Measurements from ENCODE around the gene AGPAT2.

The AGPAT2 gene

DNA sequence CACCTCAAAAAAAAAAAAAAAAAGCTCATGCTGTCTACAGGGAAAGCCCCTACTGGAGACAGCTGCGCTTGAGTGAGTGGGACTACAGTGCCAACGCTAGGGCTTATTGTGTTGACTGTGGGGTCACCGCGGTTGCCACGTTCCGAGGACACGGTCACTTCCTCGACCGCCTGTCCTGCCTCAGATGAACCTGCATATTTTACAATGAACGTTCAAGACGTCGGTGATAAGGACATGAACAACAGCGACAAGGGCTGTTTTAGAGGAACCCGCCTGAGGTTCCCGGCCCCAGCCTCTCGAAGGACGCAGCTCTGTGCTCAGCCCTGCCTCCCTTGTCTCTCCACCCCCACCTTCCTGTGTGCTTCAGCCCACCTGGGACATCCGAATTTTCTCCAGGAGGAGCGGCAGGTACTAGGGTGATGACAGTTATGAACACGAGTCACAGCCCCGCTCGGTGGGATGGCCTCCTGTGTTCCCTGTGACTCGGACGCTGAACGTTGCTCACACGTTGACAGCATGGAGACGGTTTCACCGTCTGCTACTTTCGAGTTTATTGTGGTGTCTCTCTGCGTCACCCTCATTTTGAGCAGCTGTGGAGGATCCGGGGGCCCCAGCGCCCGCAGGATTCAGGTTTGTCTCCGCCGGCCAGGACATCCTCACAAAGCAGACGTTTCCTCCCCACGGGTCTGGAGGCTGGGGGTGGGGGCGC lies 13.9 kb upstream of the AGPAT2 start:
- no peak for DNase-seq

DNA sequence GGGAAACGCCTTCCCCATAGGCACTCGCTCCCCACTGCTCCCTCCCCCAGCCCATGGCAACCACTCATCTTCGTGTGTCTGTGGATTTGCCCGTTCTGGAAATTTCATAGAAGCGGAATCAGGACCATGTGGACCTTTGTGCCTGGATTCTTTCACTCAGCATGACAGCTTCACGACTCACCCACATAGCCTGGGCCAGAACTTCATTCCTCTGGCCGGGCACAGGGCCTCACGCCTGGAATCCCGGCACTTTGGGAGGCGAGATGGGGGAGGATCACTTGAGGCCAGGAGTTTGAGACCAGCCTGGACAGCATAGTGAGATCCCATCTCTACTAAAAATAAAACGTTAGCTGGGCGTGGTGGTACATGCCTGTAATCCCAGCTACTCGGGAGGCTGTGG lies 13.0 kb upstream of the AGPAT2 start:
- DNase-seq: no peak

DNA sequence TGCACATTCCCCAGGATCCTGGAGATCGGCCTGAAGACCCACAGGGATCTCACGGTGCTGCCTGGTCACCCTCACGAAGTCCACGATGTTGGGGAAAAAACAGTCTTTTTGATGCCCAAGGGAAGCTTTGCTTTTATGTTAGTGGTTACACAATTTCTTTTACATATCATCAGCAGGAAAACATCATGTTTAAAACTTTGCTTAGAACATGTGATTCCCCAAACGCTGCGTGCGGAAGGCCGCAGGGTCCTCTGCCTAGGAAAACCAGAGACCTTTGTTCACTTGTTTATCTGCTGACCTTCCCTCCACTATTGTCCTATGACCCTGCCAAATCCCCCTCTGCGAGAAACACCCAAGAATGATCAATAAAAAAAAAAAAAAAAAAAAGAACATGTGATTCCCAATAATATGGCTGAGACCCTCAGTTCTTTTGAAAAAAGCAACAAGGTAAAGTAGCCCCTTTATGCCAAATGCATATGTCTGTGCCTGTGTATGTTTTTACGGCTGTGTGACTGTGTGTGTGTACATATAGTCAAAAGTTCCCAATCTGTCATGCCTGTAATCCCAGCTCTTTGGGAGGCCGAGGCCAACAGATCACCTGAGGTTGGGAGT lies 11.5 kb upstream of the AGPAT2 start:
- no peak for DNase-seq

DNA sequence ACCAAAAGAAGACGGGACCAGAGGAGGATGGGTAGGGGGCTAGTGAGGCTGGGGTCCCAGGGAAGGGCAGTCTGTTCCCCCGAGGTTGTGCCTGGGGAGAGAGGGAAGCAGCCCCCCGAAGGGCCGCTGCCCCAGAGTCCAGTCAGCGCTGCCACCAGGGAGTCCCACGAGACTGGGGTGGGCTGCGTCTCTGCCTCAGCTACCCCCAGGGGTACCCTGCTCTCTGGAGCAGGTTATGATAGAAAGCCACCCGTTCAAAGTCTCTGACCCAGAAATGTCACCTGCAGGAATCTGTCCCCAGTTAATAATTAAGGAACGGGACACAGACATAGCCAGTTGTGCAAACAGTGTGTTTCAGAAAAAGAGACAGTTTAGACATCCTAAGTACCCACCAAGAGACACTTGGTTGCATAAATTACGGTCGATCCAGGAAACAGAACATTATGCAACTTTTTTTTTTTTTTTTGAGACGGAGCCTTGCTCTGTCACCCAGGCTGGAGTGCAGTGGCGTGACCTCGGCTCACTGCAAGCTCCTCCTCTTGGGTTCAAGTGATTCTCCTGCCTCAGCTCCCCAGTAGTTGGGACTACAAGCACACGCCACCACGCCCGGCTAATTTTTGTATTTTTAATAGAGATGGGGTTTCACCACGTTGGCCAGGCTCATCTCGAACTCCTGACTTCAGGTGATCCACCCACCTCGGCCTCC lies 10.7 kb upstream of the AGPAT2 start:
- DNase-seq: no peak

DNA sequence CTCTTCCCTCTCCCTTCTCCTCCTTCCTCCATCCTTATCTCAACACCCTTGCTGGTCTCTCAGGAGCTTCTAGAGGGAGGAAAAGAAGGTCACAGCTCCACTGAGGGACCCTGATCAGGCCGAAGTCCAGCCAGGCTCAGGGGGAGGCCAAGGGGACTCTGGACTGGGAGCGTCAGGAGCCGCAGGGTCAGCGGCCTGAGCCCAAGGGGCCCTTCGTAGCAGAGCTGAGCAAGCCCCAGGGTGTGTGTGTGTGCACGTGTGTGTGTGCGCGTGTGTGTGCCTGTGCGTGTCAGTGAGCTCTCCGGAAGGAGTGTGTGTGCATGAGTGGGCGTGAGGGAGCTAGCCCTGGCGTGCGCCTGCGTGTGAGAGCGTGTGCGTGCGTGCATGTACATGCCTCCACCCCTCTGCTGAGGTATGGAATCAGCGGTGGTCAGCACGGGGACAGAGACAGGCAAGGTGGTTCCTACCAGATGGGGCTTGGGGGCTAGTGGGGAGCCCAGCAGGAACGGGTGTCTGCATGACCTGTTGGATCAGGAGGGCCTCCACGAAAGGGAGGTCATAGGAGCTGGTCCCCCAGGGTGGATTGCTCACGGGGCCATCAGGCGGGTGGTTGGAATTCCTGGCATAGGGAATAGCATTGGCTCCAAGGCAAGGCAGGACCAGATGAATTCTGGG lies 10.0 kb upstream of the AGPAT2 start:
- no peak for DNase-seq

DNA sequence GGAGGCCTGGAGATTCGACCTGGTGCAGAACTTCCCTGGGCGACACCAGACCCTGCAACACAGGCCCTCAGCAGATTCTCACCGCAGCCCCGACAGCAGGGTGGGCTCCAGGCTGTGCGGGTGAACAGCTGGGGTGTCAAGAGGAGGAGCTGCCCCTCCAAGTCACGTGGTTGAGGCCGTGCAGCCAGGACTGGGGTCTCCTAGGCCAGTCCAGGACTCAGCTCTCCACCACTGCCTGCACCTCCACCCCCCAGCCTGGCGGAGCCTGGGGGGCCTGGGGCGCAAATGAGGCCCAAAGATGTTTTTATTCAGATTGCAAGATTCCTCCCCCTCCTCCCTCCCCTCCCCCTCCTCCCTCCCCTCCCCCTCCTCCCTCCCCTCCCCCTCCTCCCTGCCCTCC lies 9.2 kb upstream of the AGPAT2 start:
- DNase-seq: no peak

DNA sequence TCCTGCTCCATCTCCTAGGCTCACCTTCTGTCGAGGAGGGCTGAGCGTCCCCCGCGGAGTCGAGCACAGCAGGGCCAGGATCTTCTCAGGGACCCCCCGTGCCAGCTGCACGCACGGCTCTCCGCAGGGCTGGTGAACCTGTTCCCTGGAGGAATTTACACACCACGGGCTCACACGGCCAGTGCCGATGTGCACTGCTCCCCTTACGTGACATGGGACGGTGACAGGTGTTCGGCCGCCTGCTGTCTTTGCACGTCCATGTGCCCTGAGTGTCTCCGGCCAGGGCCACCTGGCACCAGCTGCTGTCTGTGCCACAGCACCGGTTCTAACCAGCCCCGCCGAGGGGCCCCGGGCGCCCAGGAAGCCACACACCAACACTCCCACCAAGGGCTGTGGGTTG lies 8.7 kb upstream of the AGPAT2 start:
- peak; percentile 68 for DNase-seq

DNA sequence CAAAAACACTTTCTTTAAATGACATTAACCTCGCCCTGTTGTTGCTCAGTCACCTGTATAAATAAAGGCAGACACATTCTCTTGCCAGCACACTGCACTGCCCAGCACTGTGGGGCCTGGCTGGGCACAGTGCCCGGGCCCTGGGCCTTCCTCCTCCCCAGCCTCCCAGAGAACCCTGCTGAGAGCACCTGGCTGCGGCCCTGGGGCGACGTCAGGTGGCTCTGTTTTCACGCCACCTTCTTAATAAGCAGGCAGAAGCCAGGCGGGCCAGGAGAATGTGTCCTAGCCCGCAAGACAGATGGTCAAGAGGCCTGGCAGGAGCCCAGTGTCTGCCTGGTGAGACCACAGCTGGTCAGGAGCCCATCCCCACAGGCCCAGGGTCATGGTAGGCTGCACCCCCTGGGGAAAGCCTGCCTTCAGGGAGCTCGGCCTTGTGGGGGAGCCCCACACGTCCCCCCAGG lies 8.2 kb upstream of the AGPAT2 start:
- DNase-seq: peak; percentile 96

DNA sequence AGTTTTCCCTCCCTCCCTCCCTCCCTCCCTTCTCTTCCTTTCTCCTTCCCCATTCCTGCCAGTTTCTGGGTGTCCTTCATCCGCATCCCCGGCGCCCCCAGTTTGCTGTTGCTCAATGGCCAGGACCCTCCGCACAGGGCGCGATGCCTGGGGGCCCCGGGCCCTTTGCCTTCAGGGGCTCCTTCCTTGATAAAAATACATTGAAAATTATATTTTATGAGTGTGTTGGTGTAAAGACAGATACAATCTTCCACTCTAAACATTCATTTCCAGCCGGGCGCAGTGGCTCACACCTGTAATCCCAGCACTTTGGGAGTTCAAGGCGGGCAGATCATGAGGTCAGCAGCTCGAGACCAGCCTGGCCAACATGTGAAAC lies 7.6 kb upstream of the AGPAT2 start:
- no peak for DNase-seq

DNA sequence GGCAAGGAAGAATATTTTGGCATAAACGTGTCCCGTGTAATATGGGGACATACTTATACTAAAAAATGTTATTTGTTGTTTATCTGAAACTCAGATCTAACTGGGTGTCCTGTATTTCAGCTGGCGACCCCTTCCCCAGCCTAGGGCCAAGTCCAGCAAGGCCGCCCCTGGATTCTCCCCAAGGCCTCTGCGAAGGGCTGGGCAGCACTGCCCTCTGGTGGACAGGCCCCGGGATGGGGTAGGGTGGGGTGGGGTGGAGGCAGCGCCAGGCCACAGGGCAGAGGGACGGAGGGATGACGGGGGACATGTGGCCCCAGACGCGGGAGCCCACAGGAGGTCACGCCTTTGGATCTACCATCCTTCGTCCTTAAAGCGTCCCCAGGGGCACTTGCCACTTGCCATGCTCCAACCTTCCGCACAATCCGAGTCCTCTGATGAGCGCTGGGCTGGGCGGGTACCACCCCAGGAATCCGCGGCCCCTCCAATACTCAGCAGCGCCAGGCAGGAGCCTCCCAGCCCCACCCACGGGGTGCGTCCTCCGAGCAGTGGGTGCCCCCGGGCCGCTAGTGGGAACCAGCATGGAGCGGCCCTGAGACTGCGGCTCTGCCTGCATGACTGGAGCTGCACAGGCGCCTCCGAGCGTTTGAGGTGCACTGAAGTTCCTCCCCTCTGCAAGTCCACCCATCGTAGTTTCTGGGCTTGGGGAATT lies 7.1 kb upstream of the AGPAT2 start:
- peak; percentile 61 for DNase-seq

DNA sequence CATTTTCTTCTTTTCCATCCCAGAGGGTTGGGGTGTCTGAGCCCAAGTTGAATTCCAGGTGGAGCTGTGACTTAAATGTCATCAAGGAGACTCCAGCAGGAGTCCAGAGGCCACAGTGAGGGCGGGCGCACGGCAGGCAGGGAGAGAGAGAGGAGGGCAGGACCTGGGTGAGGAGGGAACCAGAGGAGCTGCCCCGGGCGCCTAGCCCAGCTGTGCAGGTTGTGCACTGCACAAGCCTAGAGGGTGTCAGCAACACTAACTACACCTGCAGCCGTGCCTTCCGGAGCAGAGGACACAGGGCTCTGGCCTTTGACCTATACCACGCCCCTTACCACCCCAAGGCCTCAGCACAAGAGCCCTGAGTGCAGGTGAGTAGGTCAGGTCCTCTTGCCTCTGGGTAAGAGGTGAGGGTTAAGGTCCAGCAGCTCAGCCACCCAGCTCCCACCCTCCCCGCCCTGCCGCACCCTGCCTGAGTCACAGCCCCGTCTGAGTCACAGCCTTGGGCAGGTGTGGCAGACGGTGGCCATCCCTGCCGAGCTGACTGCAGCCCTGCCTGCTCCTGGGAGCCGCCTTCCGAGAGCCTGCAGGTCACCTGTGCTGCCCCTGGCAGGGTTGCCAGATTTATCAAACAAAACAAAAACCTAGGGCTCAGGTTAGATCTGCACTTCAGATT lies 6.4 kb upstream of the AGPAT2 start:
- DNase-seq: peak; percentile 56

DNA sequence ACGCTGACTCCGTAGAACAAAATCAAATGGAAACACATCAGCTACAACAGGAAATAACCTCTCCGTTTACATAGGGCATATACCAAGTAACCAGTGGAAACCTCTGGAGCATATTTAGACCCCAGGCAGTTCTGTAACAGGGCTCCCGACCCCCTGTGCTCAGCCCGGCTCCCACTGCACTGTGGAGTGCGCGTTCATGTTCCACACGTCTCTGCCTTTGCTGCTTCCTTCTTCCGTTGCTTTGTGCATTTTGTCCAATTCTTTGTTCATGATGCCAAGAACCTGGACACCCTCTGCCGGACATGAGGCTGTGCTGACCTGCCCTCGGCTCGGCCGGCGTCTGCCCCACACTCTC lies 5.9 kb upstream of the AGPAT2 start:
- no peak for DNase-seq

DNA sequence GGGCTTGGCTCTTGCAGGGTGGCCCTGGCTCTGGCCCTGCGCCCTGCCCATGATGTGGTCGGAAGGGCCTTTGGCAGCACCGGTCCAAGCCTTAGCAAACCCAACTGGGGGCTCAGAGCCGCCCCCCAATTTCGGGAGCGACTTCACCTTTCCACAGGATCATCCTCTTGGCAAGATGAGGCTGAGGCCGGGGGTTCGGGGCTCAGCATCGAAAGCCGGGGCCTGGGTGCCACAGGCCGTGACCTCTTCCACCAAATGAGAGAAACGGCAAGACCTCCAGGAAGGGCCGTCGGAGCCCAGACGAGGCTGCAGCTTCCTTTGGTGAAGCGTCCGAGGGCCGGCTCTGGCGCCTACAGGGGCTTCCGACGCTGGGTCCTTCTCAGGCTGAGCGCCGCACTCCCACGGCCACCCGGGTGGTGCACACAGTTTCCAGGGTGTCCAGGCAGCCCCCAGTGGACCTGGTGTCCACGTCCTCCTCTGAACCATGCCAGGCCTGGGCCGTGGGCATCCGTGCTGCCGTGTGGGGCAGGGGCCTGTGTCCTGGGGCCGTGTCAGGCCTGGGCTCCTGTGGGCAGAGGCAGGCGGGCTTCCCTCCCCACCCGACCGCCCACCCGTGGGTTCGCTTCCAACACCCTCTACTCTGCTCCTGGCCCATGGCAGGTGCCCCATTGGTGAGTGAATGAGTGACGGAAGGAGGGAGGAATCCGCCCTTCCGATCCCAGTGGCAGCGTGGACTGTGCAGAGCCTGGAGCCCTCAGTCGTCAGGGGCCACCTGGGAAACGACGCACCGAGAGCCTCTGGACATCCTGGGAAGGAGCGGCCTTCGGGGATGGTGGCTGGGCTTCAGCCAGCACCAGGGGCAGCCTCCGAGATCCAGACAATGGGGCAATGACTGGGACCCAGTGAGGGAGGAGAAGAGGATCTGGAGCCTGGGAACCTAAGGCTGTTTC lies 5.2 kb upstream of the AGPAT2 start:
- no peak for DNase-seq

DNA sequence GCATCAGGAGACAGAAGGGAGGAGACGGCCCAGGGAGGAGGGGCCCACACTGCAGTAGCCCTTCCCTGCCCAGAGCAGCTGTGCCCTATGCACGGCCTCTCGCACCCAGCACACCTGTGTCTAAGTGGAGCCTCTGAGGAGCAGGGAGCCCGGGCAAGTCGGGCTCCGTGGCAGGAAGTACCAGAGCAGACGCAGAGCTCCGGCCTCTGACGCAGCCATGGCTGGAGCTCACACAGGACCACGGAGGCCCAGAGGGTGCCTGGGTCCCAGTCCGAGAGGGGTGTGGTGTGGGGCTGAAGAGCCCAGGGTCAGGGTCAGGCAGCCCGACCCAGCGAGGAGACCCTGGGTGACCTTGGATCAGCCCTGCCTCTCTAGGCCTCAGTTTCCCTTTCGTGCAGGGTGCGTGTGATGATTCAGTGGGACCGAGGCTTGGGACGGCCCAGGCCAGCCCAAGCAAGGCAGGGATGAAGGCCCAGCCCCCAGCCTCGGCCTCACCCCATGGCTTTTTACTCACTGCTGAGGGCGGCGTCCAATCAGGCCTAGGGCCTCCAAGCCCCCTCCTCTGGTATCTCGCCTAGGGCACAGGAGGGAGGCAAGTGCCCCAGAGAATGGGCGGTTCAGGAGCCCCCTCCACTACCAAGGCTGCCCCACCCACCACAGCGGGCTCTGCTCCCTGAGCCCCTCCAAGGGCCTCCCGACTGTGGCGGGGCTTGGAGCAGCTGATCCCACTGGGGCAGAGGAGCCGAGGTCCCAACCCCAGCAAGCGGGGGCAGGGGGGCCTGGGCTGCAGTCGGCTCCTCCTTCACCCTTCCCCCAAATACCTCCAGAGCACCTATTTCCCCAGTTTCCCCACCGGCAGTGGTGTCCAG lies 4.3 kb upstream of the AGPAT2 start:
- peak; percentile 71 for DNase-seq

DNA sequence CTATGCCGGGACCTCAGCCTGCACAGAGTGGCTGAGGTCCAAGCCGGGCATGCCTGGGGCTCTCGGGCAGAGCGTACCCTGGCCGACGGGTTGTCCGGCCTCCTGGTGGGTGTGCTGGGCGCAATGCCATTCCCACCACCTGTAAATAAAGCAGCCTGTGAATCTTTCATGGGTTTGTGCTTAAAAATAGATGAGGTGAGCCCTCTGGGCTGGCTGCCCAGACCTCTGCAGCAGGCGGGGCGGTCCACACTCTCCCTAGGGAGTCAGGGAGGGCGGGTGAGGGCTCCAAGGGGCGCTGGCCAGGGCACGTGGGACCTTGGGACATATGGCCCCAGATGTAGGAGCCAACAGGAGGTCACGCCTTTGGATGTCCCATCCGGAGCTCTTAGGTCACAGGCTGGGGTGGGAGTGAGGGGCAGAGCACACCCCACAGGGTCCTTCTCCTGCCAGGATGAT lies 3.6 kb upstream of the AGPAT2 start:
- peak; percentile 56 for DNase-seq

DNA sequence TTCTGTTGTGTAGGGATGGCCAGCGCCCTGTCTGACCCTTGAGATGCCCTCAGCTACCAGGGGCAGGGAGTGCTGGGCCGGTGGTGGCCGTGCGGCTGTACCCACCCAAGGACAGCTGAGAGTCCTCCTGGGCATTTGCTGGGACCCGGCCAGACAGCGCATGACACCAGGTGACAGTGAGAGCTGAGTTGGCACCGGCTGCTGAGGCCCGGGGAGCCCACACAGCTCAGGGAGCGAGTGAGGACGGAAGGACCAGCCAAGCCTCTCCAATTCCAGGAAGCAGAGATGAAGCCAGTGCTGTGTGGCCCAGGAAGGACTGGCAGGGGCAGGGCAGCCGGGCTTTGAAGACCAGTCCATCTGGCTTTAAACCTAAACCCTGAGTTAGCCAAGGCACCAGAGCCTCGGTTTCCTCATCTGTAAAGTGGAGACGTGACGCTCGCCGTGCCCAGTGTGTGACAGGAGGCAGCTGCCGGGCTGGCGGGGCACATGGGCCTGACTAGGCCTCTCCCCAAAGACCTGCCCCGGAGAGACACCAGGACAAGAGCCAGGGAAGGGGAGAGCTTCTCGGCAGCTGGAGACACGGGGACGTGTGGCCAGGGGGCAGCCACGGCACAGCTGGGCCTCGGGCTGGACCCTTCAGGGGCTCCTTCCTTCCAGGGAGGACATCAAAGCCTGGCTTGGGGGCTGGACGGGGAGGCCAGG lies 3.0 kb upstream of the AGPAT2 start:
- DNase-seq: peak; percentile 93

DNA sequence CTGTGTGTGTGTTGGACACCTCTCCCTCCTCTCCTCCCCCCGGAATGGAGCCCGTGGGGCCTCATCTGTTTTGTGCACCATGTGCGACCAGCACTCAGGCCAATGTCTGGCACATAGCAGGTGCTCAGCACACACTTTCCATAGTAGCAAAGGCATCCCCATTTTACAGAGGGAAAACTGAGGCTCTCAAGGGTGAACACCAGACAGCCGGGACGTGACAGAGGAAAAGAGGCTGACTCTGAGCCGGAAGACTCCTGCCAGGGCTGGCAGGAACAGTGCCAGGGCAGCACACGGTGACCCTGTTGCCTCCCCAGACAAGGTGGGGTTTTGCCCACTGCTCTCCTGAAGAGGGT lies 1.8 kb upstream of the AGPAT2 start:
- no peak for DNase-seq

DNA sequence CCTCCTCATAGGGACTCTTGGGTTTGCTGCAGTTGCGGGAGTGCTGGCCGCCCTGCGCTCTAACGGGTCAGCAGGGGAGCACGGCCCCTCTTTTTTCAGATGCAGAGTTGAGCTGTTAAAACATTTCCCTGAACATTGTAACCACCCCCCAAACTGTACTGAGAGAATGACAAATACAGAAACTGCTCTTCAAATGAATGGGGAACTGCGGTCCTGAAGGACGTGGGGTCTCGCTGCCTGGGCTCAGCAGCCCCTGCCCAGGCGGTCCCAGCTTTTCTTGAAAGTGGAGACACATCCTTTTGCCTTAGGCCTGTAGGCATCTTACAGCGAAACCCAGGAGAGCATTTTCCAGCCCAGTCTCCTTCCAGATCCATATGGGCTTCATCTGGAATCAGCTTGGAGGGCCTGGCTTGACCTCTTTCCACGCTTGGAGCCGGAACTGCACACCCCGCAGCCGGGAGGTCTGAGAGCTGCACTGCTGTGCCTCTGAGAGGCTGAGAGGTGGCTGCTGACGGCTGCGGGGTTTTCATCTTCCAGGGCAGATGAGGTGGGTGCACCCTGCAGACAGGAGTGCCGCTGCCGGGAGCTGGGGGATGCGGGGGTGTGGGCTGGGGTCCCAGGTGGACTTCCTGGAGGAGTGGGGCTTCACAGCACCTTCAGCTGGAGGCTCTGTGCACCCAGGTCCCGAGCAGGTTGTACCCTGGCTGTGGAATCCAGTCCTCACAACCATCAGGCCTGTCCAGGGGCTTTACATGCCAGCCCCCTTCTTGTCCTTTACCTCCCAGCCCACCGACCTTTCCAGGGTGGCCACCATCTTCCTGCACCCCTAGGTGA lies 1.2 kb upstream of the AGPAT2 start:
- no peak for DNase-seq

DNA sequence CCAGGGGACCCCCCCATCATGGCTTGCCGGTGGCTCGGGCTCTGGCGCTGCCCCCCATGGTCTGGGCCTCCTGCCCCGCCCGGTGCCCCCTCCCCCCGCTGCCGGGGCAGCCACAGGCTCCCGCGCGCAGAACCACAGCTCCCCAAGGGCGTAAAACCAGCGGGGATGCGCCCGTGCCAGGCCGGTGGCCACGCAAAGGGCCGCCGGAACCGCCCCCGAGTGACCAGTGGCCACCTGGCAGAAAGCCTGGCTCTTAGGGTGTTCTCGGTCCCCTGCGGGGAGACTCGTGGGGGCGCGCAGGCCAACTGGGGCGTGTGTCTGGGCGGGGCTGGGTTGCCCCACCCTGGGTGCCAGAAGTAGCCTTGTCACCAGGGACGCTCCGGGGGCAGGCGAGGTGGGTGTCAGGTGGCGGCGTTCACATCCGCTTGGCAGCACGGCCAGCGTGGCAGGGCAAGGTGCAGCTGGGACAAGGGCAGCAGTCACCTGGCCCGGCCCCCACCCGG lies 515 bp upstream of the AGPAT2 start:
- no peak for DNase-seq

Data from NCI-H2029 (cell line).